NCI-H82 treated with DMSO at 0.1 percent for 48 hours (cell line): ENCODE results near the gene TMEM232.
A peak's percentile ranks its signal among the peaks of the same experiment; 100 is the strongest.

Experiments used
- DNase-seq: peaks from one replicate; lab custom pipeline; 2025; ENCODE audit not compliant: unreplicated experiment; lab: John Stamatoyannopoulos, UW

Gene TMEM232

GRCh38 chr5:110630350-110630749, 96.1 kb downstream of the TMEM232 start:
- DNase-seq, result no peak

- DNase-seq, result peak; percentile 10
Measured at GRCh38 chr5:110625376-110625999, 101.0 kb downstream of the TMEM232 start.

GRCh38 chr5:110623874-110624273, 102.6 kb downstream of the TMEM232 start:
- DNase-seq, result no peak

- no peak for DNase-seq
Measured at GRCh38 chr5:110618941-110619340, 107.5 kb downstream of the TMEM232 start.

GRCh38 chr5:110616009-110616408, 110.5 kb downstream of the TMEM232 start:
- DNase-seq, result no peak

- DNase-seq, result no peak
Measured at GRCh38 chr5:110612794-110613247, 113.7 kb downstream of the TMEM232 start.

- no peak for DNase-seq
Measured at GRCh38 chr5:110611817-110612216, 114.7 kb downstream of the TMEM232 start.

- no peak for DNase-seq
Measured at GRCh38 chr5:110594866-110595265, 131.6 kb downstream of the TMEM232 start.

- DNase-seq, result peak; percentile 17
Measured at GRCh38 chr5:110590187-110590586, 136.3 kb downstream of the TMEM232 start.

- DNase-seq, result no peak
Measured at GRCh38 chr5:110588286-110588980, 138.0 kb downstream of the TMEM232 start.

GRCh38 chr5:110580625-110581024, 145.8 kb downstream of the TMEM232 start:
- DNase-seq, result no peak

- no peak for DNase-seq
Measured at GRCh38 chr5:110572729-110573128, 153.7 kb downstream of the TMEM232 start.

GRCh38 chr5:110562191-110562590, 164.3 kb downstream of the TMEM232 start:
- no peak for DNase-seq

GRCh38 chr5:110561510-110561909, 165.0 kb downstream of the TMEM232 start:
- DNase-seq, result no peak

- DNase-seq, result no peak
Measured at GRCh38 chr5:110549301-110549700, 177.2 kb downstream of the TMEM232 start.

GRCh38 chr5:110548171-110548570, 178.3 kb downstream of the TMEM232 start:
- DNase-seq, result no peak

GRCh38 chr5:110547495-110547894, 179.0 kb downstream of the TMEM232 start:
- DNase-seq, result no peak

- no peak for DNase-seq
Measured at GRCh38 chr5:110545716-110546115, 180.8 kb downstream of the TMEM232 start.

- DNase-seq, result no peak
Measured at GRCh38 chr5:110544603-110545002, 181.9 kb downstream of the TMEM232 start.

GRCh38 chr5:110542949-110543348, 183.5 kb downstream of the TMEM232 start:
- DNase-seq, result no peak

GRCh38 chr5:110536120-110537115, 190.1 kb downstream of the TMEM232 start:
- no peak for DNase-seq
